ENCODE results near the gene FLVCR2.
"Not testable (repeated sequence)": the region's sequence is repeated elsewhere in the genome, so short reads cannot be mapped to it uniquely, and the experiment has no call there.

The FLVCR2 gene

GRCh38 chr14:75597149-75597548, 18.7 kb downstream of the FLVCR2 start:
- DNase-seq, result no peak

- not testable (repeated sequence) for DNase-seq
These were observed 21.7 kb downstream of the FLVCR2 start for GRCh38 chr14:75600100-75600499.

- not testable (repeated sequence) for DNase-seq
These were observed 22.6 kb downstream of the FLVCR2 start for GRCh38 chr14:75601061-75601460.

- no peak for DNase-seq
These were observed 24.1 kb downstream of the FLVCR2 start for GRCh38 chr14:75602503-75602902.

- DNase-seq, result no peak
These were observed 26.8 kb downstream of the FLVCR2 start for GRCh38 chr14:75604979-75605851.

- DNase-seq, result no peak
These were observed 27.5 kb downstream of the FLVCR2 start for GRCh38 chr14:75605916-75606315.

- no peak for DNase-seq
These were observed 28.6 kb downstream of the FLVCR2 start for GRCh38 chr14:75607044-75607443.

- no peak for DNase-seq
These were observed 29.6 kb downstream of the FLVCR2 start for GRCh38 chr14:75607842-75608640.

GRCh38 chr14:75609116-75609515, 30.7 kb downstream of the FLVCR2 start:
- DNase-seq, result no peak

GRCh38 chr14:75609606-75610475, 31.4 kb downstream of the FLVCR2 start:
- no peak for DNase-seq

GRCh38 chr14:75610834-75611233, 32.4 kb downstream of the FLVCR2 start:
- DNase-seq, result no peak

- DNase-seq, result no peak
These were observed 33.7 kb downstream of the FLVCR2 start for GRCh38 chr14:75612157-75612556.

- DNase-seq, result no peak
These were observed 35.8 kb downstream of the FLVCR2 start for GRCh38 chr14:75614179-75614578.

- DNase-seq, result no peak
These were observed 36.8 kb downstream of the FLVCR2 start for GRCh38 chr14:75615200-75615599.

GRCh38 chr14:75619548-75619947, 41.1 kb downstream of the FLVCR2 start:
- DNase-seq, result no peak

GRCh38 chr14:75625034-75625433, 46.6 kb downstream of the FLVCR2 start:
- DNase-seq, result no peak

GRCh38 chr14:75626396-75626795, 48.0 kb downstream of the FLVCR2 start:
- DNase-seq, result no peak

GRCh38 chr14:75626863-75627262, 48.4 kb downstream of the FLVCR2 start:
- no peak for DNase-seq

- no peak for DNase-seq
These were observed 49.0 kb downstream of the FLVCR2 start for GRCh38 chr14:75627406-75627805.

- no peak for DNase-seq
These were observed 50.4 kb downstream of the FLVCR2 start for GRCh38 chr14:75628816-75629215.

- DNase-seq, result no peak
These were observed 52.5 kb downstream of the FLVCR2 start for GRCh38 chr14:75630695-75631452.

- DNase-seq, result no peak
These were observed 53.0 kb downstream of the FLVCR2 start for GRCh38 chr14:75631453-75631831.
